UCSD-AML1 (cell line): Measurements from ENCODE around the gene ALCAM.
"Not testable (repeated sequence)": the region's sequence is repeated elsewhere in the genome, so short reads cannot be mapped to it uniquely, and the experiment has no call there.

Source experiments
- DNase-seq: peaks from one replicate; lab custom pipeline; 2025; ENCODE audit not compliant: unreplicated experiment; lab: John Stamatoyannopoulos, UW

Gene ALCAM

GRCh38 chr3:105385819-105386508, 19.3 kb downstream of the ALCAM start:
- no peak for DNase-seq

GRCh38 chr3:105387122-105387751, 20.5 kb downstream of the ALCAM start:
- DNase-seq = no peak

GRCh38 chr3:105388176-105388575, 21.5 kb downstream of the ALCAM start:
- DNase-seq = no peak

- DNase-seq = not testable (repeated sequence)
These were observed 23.1 kb downstream of the ALCAM start for GRCh38 chr3:105389759-105390158.

GRCh38 chr3:105392598-105392997, 25.9 kb downstream of the ALCAM start:
- DNase-seq = not testable (repeated sequence)

GRCh38 chr3:105394177-105394576, 27.5 kb downstream of the ALCAM start:
- no peak for DNase-seq

GRCh38 chr3:105397974-105398373, 31.3 kb downstream of the ALCAM start:
- no peak for DNase-seq

GRCh38 chr3:105398437-105398836, 31.7 kb downstream of the ALCAM start:
- no peak for DNase-seq

GRCh38 chr3:105399062-105399461, 32.4 kb downstream of the ALCAM start:
- no peak for DNase-seq

- DNase-seq = no peak
These were observed 32.9 kb downstream of the ALCAM start for GRCh38 chr3:105399611-105400010.

- no peak for DNase-seq
These were observed 34.5 kb downstream of the ALCAM start for GRCh38 chr3:105401254-105401653.

- no peak for DNase-seq
These were observed 35.0 kb downstream of the ALCAM start for GRCh38 chr3:105401691-105402149.

GRCh38 chr3:105402287-105402801, 35.6 kb downstream of the ALCAM start:
- DNase-seq = no peak

- DNase-seq = not testable (repeated sequence)
These were observed 36.3 kb downstream of the ALCAM start for GRCh38 chr3:105403034-105403433.

- DNase-seq = no peak
These were observed 39.6 kb downstream of the ALCAM start for GRCh38 chr3:105406268-105406667.

- no peak for DNase-seq
These were observed 42.7 kb downstream of the ALCAM start for GRCh38 chr3:105409364-105409763.

GRCh38 chr3:105413343-105413887, 46.7 kb downstream of the ALCAM start:
- DNase-seq = no peak

GRCh38 chr3:105414841-105415240, 48.1 kb downstream of the ALCAM start:
- no peak for DNase-seq

- no peak for DNase-seq
These were observed 49.2 kb downstream of the ALCAM start for GRCh38 chr3:105415951-105416350.

- DNase-seq = no peak
These were observed 51.0 kb downstream of the ALCAM start for GRCh38 chr3:105417525-105418289.

- no peak for DNase-seq
These were observed 55.9 kb downstream of the ALCAM start for GRCh38 chr3:105422645-105423044.
